A673 (cell line): ENCODE results near the gene PPP2R5D.

Experiments used
- CTCF ChIP-seq: fragments of 300-800, 200-600 bp; sonication (generic); conservative IDR thresholded peaks from 2 replicates; pipeline ENCODE4 v1.5.1; 2017; ENCODE audit warnings: low read depth, mild to moderate bottlenecking, antibody characterized with exemption, low read length, moderate library complexity, mixed read lengths
- EZH2 ChIP-seq: fragments of 200-600 bp; sonication (generic); IDR thresholded peaks from 2 replicates; pipeline ENCODE4 v1.6.1; 2017; ENCODE audit warnings: borderline replicate concordance, low read depth, mild to moderate bottlenecking, mixed read lengths, antibody characterized with exemption, low read length; ENCODE audit not compliant: poor library complexity, severe bottlenecking

- TF ChIP-seq CTCF (no peak), EZH2 (no peak)
These were observed 28.9 kb downstream of the PPP2R5D start for GRCh38 chr6:43013097-43013842.
